BJ (cell line): ENCODE results near the gene TRAPPC2L. TPM values are rescaled to one million over a fixed set of nuclear protein-coding genes. Genes with fewer than 3 reads are reported as not detected.

Experiments used
- CTCF ChIA-PET: fragments of 350-600 bp; formaldehyde crosslinking; extraction: SDS; loops from one replicate; lab custom pipeline; 2021; ENCODE audit warnings: antibody characterized with exemption, inconsistent platforms; lab: Yijun Ruan, JAX
- POLR2A ChIA-PET: fragments of 300-600 bp; sonication (Branson Sonifier 250); formaldehyde crosslinking; extraction: SDS; loops from one replicate; lab custom pipeline; 2021; ENCODE audit warnings: antibody characterized with exemption; lab: Charles Lee
- DNase-seq: peaks from one replicate; pipeline ENCODE4 v3.0.0-alpha.2; 2011; ENCODE audit warnings: low read depth
- H3K27me3 ChIP-seq: 2 replicates; pipeline ENCODE4 v1.6.0; 2011; ENCODE audit warnings: low read length; ENCODE audit not compliant: control insufficient read depth, insufficient read depth
- H3K36me3 ChIP-seq: 2 replicates; pipeline ENCODE4 v1.5.1; 2011; ENCODE audit warnings: low read length; ENCODE audit not compliant: control insufficient read depth, insufficient read depth
- H3K4me3 ChIP-seq: 2 replicates; pipeline ENCODE4 v1.5.1; 2011; ENCODE audit warnings: low read depth, mild to moderate bottlenecking, control low read depth, low read length
- polyA plus RNA-seq: library from polyadenylated mRNA; depleted of rRNA; stranded (reverse); fragments of >200 nt; gene quantifications from 2 replicates; pipeline ENCODE4 v1.2.3, GENCODE V29; 2011
- TF ChIP-seq, protein P1 (sequence below): IDR thresholded peaks from 2 replicates; pipeline ENCODE4 v1.5.1; 2011; ENCODE audit warnings: low read depth, mild to moderate bottlenecking, control low read depth, inconsistent platforms, low read length, moderate library complexity; ENCODE audit not compliant: insufficient read depth

The TRAPPC2L gene
- polyA plus RNA-seq, 1 experiment: 84.8 TPM

DNA sequence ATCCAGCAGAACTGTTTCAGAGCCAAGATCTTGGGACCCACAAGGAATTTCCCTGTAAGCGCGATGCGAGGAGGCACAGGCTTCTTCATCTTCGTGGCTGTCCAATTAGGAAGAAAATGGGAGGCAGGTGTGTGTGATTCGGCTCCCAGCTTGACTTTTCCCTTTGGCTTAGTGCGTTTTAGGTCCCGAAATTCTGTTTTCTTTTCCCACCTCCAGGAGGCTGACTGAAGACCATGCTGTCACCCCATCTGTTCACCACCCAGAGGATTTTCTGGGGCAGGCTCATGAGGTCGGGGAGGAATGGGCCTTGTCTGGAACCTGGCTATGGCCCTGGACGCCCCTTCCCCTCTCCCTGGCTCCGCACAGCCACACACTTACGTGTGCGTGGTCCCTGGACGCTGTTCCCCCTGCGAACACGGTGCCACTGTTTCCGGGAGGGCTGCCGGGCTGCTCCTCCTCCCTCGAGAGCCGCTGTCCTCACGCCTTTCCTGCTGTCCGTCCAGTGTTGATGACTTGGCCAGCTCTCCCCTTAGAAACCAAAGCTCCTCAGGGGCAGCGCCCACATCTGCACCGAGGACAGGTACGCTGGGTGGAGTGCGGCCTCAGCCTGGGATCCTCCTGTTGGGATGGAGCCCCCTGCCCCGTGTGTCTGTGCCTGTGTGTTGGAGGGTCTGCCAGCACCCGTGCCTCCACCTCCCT is 12.2 kb downstream of the TRAPPC2L start:
- POLR2A ChIA-PET: no interaction called here
- TF ChIP-seq, protein P1, sequence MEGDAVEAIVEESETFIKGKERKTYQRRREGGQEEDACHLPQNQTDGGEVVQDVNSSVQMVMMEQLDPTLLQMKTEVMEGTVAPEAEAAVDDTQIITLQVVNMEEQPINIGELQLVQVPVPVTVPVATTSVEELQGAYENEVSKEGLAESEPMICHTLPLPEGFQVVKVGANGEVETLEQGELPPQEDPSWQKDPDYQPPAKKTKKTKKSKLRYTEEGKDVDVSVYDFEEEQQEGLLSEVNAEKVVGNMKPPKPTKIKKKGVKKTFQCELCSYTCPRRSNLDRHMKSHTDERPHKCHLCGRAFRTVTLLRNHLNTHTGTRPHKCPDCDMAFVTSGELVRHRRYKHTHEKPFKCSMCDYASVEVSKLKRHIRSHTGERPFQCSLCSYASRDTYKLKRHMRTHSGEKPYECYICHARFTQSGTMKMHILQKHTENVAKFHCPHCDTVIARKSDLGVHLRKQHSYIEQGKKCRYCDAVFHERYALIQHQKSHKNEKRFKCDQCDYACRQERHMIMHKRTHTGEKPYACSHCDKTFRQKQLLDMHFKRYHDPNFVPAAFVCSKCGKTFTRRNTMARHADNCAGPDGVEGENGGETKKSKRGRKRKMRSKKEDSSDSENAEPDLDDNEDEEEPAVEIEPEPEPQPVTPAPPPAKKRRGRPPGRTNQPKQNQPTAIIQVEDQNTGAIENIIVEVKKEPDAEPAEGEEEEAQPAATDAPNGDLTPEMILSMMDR: no peak
- Histone ChIP-seq H3K4me3 (no peak overlapping the region), H3K27me3 (peaks cover 10% of the 10 kb centered on the region), H3K36me3 (no peaks in the 10 kb centered on the region)
- DNase-seq: no peak
- CTCF ChIA-PET: interaction anchor here (1.3 kb wide), 1 partner anchor 11 kb away, joined by 6 read pairs; no protein-coding TSS in a partner anchor

DNA sequence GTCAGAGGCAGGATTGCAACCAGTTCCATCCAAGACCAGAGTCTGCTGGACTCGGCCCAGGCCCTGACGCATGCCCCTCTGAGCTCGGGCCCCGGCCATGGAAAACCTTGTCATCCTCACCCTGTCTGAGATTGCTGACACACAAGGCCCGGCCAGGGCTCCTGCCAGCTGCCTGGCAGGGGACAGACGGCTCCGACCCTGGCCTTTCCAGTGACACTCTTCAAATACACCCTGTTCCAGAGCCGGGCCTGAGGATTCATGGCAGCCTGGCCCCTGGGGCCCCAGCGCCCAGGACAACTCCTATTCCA is 12.7 kb downstream of the TRAPPC2L start:
- DNase-seq: no peak
- ChIA-PET POLR2A (no interaction called here), CTCF (interaction anchor here (1.3 kb wide), 1 partner anchor 11 kb away, joined by 6 read pairs; no protein-coding TSS in a partner anchor)
- Histone ChIP-seq H3K4me3 (no peak overlapping the region), H3K27me3 (peaks cover 10% of the 10 kb centered on the region), H3K36me3 (no peaks in the 10 kb centered on the region)
- TF ChIP-seq, protein P1: no peak

DNA sequence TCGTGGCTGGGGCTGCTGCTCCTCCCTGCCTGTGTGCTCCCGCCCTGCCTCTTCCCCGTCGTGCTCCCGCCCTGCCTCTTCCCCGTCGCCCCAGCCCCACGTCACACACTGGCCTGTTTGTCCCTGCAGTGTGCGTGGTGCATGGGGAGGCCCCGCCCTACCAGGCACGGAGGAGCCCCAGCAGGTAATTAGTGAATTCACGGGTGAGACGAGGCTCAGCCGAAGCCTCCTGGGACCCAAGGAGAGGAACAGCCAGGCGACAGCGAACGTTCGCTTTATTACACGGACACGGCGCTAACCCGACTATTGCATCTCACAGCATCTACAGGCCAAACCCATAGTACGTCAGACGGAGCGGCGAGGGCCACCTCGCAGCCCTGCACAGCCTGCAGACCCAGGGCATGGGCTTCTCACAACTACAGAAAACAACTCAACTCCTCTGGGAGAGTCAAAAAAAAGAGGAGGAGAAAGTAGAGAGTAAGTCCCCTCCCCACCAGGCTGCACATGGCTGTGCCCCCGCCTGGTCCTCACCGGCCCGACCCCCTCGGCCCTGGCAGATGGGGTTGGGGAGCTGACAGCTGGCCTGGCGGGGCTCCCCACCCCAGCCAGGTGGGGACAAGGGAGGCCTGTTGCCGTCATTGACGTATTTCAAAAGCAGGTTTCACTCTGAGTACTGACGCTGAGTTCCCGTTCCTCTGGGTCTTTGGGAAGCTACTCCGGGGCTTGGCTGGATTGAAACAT is 13.9 kb downstream of the TRAPPC2L start:
- Histone ChIP-seq H3K27me3 (peaks cover 10% of the 10 kb centered on the region), H3K36me3 (no peaks in the 10 kb centered on the region), H3K4me3 (no peak overlapping the region)
- POLR2A ChIA-PET: no interaction called here
- no peak for DNase-seq
- CTCF ChIA-PET: no interaction called here
- TF ChIP-seq, protein P1: no peak

DNA sequence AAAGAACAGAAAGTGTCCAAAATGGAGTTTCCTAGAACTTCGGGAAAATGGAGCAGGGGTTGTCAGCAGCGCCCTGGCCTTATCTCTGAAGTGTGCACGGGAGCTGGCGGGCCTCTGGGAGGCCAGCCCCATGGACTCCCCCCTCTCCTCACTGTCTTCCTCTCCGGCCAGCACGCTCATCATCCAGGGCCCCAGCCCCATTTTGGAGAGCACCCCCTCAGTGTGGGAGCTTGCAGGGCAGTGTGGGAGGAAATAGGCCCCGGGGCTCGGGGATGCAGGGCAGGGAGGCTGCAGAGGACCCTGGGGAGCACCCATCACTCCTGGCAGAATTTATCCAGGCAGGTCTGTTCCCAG is 14.4 kb downstream of the TRAPPC2L start:
- ChIA-PET CTCF (no interaction called here), POLR2A (no interaction called here)
- peaks cover 10% of the 10 kb centered on the region for H3K27me3 ChIP-seq
- no peak overlapping the region for H3K4me3 ChIP-seq
- no peak for DNase-seq
- H3K36me3 ChIP-seq: no peaks in the 10 kb centered on the region
- TF ChIP-seq, protein P1: no peak

DNA sequence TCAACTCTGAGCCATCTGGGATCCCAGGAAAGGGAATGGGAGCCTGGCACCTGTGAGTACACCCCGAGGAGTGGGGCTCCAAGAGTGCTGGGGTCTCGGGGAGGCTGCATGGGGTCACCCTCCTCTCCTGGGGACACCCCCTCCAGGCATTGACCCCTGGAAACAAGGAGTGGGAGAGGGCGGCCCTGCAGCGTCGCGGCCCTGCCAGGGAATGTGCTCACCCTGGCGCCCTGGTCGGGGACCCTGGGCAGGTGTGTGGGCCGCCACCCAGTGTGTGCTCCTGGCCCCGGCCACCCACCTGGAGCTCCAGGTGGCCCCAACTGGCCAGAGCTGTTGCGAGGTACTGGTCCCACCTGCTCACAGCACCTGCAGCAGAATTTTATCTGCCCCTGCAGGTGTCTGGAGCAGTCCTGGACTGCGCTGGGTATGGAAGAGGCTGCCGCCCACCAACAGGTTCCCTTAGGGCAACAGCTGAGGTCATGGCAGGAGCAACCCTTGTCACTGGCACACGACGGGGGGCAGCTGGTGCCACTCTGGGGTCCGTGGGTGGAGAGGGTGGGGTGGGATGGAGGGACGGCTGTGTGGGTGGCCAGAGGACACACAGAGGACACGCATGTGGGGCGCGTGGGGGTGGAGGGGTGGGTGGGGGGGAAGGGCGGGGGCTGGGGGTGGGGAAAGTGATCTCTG is 14.9 kb downstream of the TRAPPC2L start:
- no peak overlapping the region for H3K4me3 ChIP-seq
- H3K36me3 ChIP-seq: no peaks in the 10 kb centered on the region
- no peak for DNase-seq
- ChIA-PET CTCF (no interaction called here), POLR2A (interaction anchor here (0.6 kb wide), 1 partner anchor 58 kb away, joined by 5 read pairs; no protein-coding TSS in a partner anchor)
- H3K27me3 ChIP-seq: peaks cover 10% of the 10 kb centered on the region
- TF ChIP-seq, protein P1: no peak
